ENCODE measurements around the gene RFX2.

DNA sequence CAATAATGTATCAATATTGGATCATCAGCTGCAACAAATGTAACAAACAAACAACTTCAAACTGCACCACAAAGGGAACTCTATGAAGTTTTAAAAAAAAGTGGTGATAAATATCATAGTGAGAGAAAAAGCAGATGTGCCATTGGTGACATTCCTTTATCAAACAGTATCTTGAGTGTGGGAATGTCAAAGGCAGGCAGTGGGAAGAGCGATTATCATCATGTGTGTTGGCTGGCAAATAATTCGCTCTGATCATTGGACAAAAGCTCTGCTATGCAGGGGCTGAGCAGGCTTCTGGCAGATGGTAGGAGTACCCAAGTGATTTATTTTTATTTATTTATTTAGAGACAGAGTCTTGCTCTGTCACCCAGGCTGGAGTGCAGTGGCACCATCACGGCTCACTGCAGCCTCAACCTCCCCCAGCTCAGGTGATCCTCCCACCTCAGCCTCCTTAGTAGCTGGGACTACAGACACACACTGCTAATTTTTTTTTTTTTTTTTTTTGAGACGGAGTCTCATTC, 76.5 kb downstream of the RFX2 start:
- TF ChIP-seq, protein P1, sequence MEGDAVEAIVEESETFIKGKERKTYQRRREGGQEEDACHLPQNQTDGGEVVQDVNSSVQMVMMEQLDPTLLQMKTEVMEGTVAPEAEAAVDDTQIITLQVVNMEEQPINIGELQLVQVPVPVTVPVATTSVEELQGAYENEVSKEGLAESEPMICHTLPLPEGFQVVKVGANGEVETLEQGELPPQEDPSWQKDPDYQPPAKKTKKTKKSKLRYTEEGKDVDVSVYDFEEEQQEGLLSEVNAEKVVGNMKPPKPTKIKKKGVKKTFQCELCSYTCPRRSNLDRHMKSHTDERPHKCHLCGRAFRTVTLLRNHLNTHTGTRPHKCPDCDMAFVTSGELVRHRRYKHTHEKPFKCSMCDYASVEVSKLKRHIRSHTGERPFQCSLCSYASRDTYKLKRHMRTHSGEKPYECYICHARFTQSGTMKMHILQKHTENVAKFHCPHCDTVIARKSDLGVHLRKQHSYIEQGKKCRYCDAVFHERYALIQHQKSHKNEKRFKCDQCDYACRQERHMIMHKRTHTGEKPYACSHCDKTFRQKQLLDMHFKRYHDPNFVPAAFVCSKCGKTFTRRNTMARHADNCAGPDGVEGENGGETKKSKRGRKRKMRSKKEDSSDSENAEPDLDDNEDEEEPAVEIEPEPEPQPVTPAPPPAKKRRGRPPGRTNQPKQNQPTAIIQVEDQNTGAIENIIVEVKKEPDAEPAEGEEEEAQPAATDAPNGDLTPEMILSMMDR (IDR thresholded peaks at IDR 0.05; ENCODE audit: poor library complexity): no peak
- no peak for TF ChIP-seq EZH2phosphoT487 (IDR thresholded peaks at IDR 0.05; ENCODE audit: low read depth, severe bottlenecking, unreplicated experiment)
